Measurements from ENCODE around the gene GHITM. TPM values are rescaled to one million over a fixed set of nuclear protein-coding genes. Genes with fewer than 3 reads are reported as not detected.

Gene GHITM
- total RNA-seq, 2 experiments from 2014 or later = 110 to 145 TPM

DNA sequence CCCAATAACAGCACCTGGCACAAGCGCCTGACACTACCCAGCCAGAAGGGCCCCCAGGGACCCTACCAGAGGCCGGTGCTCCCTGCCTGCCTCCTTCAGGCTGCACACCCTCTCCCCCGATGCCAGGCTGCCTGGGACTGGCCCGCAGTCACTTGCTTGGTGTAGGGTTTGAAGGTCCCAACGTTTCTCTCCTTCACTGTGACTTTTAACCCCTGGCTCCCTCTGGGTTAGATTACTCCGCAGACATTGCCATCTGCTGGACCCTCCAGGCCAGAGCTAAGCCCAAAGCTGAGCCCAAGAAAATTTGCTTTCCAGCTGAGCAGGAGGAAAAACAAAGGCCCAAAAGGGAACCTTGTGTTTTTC, 61.9 kb downstream of the GHITM start:
- CTCF ChIA-PET = interaction anchor here (1.5 to 3.9 kb wide), 2 partner anchors 52 to 54 kb away, joined by 3 to 33 read pairs; no protein-coding TSS in a partner anchor
- no peak for ATAC-seq

DNA sequence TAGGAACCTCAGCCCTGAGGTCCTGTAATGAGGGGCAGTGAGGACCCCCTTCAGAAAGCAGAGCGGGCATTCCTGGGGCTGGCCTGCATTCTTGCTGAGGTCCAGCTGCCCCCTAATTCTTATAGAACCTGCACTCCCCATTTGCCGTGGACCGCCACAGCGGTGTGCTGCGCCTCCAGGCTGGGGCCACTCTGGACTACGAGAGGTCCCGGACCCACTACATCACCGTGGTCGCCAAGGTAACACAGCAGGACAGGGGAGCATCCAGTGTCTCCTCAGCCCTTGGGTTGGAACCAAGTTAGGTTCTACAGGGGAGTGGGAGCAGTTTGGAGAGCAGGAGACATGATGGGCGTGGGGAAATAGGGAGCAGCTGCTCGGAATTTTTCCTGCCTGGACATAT, 62.4 kb downstream of the GHITM start:
- CTCF ChIA-PET = interaction anchor here (1.5 to 3.9 kb wide), 2 partner anchors 53 to 55 kb away, joined by 3 to 33 read pairs; no protein-coding TSS in a partner anchor
- H3K4me3 Mint-ChIP-seq = no peak overlapping the region

More for the DNA sequence above, 61.9 kb downstream of the GHITM start:
- Mint-ChIP-seq H3K4me3 (no peak overlapping the region), H3K27ac (no peak overlapping the region), H3K27me3 (peaks cover 10% of the 10 kb centered on the region), H3K4me1 (no peaks in the 10 kb centered on the region), H3K36me3 (no peaks in the 10 kb centered on the region), H3K9me3 (ENCODE audit: low read depth) (no peaks in the 10 kb centered on the region)
- no peak for DNase-seq

DNA sequence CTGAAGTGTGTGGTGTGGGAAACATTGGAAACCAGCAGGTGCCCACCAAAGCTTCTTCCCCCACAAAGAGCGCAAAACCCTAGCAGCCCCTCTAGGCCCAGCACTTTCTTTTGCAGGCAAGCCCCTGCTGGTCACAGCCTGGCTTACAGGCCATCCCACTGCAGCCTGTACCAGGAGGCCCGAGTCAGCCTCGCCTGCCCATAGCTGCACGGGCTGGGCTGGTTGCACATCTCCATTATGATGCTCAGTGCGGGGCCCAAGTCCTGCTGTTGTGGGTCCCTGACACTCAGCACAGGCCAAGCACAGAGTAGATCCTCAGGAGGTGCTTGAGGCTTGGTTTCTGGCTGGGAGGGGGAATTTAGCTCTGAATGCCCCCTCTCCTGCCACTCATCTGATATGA, 63.0 kb downstream of the GHITM start:
- no peaks in the 10 kb centered on the region for H3K4me1 Mint-ChIP-seq
- CTCF ChIA-PET = interaction anchor here (1.0 to 3.9 kb wide), 3 partner anchors 41 to 55 kb away, joined by 3 to 33 read pairs (median 3); no protein-coding TSS in a partner anchor
- peaks cover 7% of the 10 kb centered on the region for H3K27me3 Mint-ChIP-seq
- H3K36me3 Mint-ChIP-seq = no peaks in the 10 kb centered on the region
- H3K27ac Mint-ChIP-seq = no peak overlapping the region
- H3K9me3 Mint-ChIP-seq (ENCODE audit: low read depth) = no peaks in the 10 kb centered on the region
- no peak for DNase-seq
- no peak overlapping the region for H3K4me3 Mint-ChIP-seq
- ATAC-seq = no peak

More for the DNA sequence above, 62.4 kb downstream of the GHITM start:
- Mint-ChIP-seq H3K4me1 (no peaks in the 10 kb centered on the region), H3K36me3 (no peaks in the 10 kb centered on the region), H3K27ac (no peak overlapping the region), H3K9me3 (ENCODE audit: low read depth) (no peaks in the 10 kb centered on the region), H3K27me3 (peaks cover 7% of the 10 kb centered on the region)
- DNase-seq (no peak), ATAC-seq (no peak)

Other genes with a start within 250 kb of the GHITM start
- gene GPR15LG, start 34.3 kb downstream of the GHITM start, total RNA-seq = not detected
- 1 to 10 TPM in 1 of 2 experiments, under 1 TPM in 1; 0.37 to 1.6 TPM for gene CDHR1, start 55.0 kb downstream of the GHITM start, total RNA-seq
- gene LRIT2, start 86.0 kb downstream of the GHITM start, total RNA-seq = not detected
- gene LRIT1, start 102.0 kb downstream of the GHITM start, total RNA-seq = not detected
- gene RGR, start 105.5 kb downstream of the GHITM start, total RNA-seq = not detected
- 10 to 100 TPM; 52.7 to 80.3 TPM for gene CCSER2, start 189.1 kb downstream of the GHITM start, total RNA-seq

All from activated CD8-positive, alpha-beta memory T cell treated with anti-CD3 and anti-CD28 coated beads, Interleukin-2, amount 10 ng/mL, durations not matched to agents 7 days and 5 days (primary cell).